ENCODE data around the gene MLXIP. TPM values are rescaled to one million over a fixed set of nuclear protein-coding genes. Genes with fewer than 3 reads are reported as not detected.
A peak's percentile ranks its signal among the peaks of the same experiment; 100 is the strongest.

MLXIP gene
- total and polyA plus RNA-seq, 9 of the 15 experiments (the other 6 are each of a cell fraction or from before 2014, with no cell fraction given) = 2.2 to 66.3 (median 18.1) TPM

DNA sequence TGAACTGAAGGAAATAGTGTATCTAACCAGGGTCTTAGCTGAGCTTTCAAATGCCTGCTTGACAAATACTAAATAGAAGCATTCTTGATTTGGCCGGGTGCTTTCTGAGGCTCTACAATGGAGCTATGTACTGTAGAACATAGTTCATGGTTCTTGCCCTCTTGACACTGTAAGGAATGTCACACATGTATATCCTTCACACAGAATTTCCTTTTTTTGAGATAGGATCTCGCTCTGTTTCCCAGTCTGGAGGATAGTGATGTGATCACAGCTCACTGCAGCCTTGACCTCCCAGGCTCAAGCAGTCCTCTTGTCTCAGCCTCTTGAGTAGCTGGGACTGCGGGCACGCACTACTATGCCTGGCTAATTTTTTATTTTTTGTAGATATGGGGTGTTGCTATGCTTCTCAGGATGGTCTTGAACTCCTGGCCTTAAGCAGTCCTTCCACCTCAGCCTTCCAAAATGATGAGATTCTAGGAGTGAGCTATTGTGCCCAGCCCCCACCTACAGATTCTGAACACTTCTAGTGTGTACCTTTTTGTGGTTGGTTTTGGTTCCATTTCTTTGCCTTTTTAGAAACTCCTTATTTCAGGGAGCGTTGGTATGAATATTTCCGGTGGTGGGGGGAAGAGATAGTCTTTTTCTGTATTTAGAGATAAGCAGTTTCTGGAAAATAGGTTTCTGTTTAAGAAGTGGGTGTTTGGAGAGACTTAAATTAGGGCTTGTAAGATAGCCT is 4.2 kb downstream of the MLXIP start (continued):
- TF ChIP-seq ILK (tag; IDR thresholded peaks at IDR 0.05; ENCODE audit: borderline replicate concordance, low read depth) = no peak
- TF ChIP-seq EZH2 (IDR thresholded peaks at IDR 0.05; ENCODE audit: borderline replicate concordance, low read depth, low read length) = no peak
- 0 out of 2 replicates have a peak, but pooled peaks have one; percentile 10 for TF ChIP-seq RAD51 (IDR thresholded peaks at IDR 0.05; ENCODE audit: borderline replicate concordance, low read depth)
- TF ChIP-seq, protein P1, sequence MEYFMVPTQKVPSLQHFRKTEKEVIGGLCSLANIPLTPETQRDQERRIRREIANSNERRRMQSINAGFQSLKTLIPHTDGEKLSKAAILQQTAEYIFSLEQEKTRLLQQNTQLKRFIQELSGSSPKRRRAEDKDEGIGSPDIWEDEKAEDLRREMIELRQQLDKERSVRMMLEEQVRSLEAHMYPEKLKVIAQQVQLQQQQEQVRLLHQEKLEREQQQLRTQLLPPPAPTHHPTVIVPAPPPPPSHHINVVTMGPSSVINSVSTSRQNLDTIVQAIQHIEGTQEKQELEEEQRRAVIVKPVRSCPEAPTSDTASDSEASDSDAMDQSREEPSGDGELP (CRISPR knock-in tag; IDR thresholded peaks at IDR 0.05; ENCODE audit: borderline replicate concordance) = no peak
- TF ChIP-seq TSC22D4 (tag; IDR thresholded peaks at IDR 0.05) = no peak
- TF ChIP-seq, protein P2, sequence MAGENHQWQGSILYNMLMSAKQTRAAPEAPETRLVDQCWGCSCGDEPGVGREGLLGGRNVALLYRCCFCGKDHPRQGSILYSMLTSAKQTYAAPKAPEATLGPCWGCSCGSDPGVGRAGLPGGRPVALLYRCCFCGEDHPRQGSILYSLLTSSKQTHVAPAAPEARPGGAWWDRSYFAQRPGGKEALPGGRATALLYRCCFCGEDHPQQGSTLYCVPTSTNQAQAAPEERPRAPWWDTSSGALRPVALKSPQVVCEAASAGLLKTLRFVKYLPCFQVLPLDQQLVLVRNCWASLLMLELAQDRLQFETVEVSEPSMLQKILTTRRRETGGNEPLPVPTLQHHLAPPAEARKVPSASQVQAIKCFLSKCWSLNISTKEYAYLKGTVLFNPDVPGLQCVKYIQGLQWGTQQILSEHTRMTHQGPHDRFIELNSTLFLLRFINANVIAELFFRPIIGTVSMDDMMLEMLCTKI (IDR thresholded peaks at IDR 0.05; ENCODE audit: partially characterized antibody) = no peak
- no peak for TF ChIP-seq ZNF41 (CRISPR knock-in tag; conservative IDR thresholded peaks at IDR 0.05)
- no peak for TF ChIP-seq CBX8 (IDR thresholded peaks at IDR 0.05; ENCODE audit: borderline replicate concordance, extremely low read depth, low read depth, low read length, poor library complexity, severe bottlenecking)
- TF ChIP-seq FOSL1 (tag; conservative IDR thresholded peaks at IDR 0.05) = no peak
- TF ChIP-seq MECOM (CRISPR knock-in tag; IDR thresholded peaks at IDR 0.05) = no peak
- TF ChIP-seq, protein P3, sequence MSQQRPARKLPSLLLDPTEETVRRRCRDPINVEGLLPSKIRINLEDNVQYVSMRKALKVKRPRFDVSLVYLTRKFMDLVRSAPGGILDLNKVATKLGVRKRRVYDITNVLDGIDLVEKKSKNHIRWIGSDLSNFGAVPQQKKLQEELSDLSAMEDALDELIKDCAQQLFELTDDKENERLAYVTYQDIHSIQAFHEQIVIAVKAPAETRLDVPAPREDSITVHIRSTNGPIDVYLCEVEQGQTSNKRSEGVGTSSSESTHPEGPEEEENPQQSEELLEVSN (IDR thresholded peaks at IDR 0.05; ENCODE audit: borderline replicate concordance in 1 of 2, extremely low read depth in 1 of 2, insufficient read depth in 1 of 2, insufficient read length in 1 of 2, low read depth in 1 of 2, low read length in 1 of 2, poor library complexity in 1 of 2, severe bottlenecking in 1 of 2) = no peak
- peak in 1 of 2 experiments; percentile 80; a peak in 1 of 4 replicates for TF ChIP-seq TBL1XR1 (IDR thresholded peaks at IDR 0.05; ENCODE audit: low read length in 2 of 2)
- TF ChIP-seq KLF13 (tag; IDR thresholded peaks at IDR 0.05; ENCODE audit: borderline replicate concordance, low read depth) = no peak
- no peak for TF ChIP-seq ZBTB8A (IDR thresholded peaks at IDR 0.05; ENCODE audit: partially characterized antibody)

Data from K562 (cell line).